ENCODE results near the gene CSGALNACT2. TPM values are rescaled to one million over a fixed set of nuclear protein-coding genes. Genes with fewer than 3 reads are reported as not detected.

CSGALNACT2 gene
- total and polyA plus RNA-seq, 2 experiments from 2014 or later, result 17.4 to 27.8 TPM

DNA sequence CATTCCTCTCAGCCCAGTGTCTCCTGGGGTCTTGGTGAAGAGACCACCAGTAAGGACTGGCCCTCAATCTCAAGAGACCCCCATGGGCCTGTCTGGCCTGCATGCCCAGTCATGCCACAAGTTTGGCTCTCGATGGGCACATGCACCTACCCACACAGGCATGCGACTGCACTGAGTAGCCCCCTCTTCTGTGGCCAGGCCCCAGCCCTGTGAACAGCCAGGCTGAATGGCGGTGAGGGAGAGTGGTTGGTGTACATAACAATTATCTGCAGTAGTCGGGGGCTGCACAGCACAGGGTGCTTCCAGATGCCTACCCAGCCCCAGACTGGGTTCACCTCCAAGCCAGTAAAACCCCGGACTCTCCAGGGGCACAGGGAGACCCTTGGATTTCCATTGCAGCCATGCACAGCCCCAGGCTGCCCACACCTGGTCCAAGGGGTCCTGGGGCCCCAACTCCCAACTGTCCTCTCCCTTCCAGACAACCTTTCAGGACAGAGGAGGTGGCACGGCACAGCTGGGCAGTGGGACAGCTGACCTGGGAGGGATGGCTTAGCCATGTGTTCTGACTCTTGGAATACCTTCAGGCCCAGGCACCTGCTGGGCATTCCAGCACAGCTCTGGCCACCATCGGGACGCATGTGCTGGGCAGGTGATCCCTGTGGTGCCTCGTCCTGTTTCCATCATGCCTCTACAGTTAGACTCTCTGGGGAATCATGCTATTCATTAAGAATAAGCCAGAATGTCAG is 21.0 kb upstream of the CSGALNACT2 start:
- H3K36me3 ChIP-seq (ENCODE audit: low read depth), result no peaks in the 10 kb centered on the region
- no peaks in the 10 kb centered on the region for H3K4me1 ChIP-seq (ENCODE audit: insufficient read depth)
- H3K9ac ChIP-seq, result no peak overlapping the region
- no peak overlapping the region for H2AFZ ChIP-seq
- H3K4me2 ChIP-seq (ENCODE audit: unreplicated experiment), result no peak overlapping the region
- no peak for DNase-seq
- no peaks in the 10 kb centered on the region for H3K27me3 ChIP-seq (replicated peaks; ENCODE audit: insufficient read depth)
- H3K9me2 ChIP-seq (ENCODE audit: insufficient read depth), result no peaks in the 10 kb centered on the region
- in situ Hi-C loops (cut with MboI), result no loop called here
- H3F3A ChIP-seq (ENCODE audit: insufficient read depth), result no peaks in the 10 kb centered on the region
- no peak overlapping the region for H3K27ac ChIP-seq
- H3K9me3 ChIP-seq (ENCODE audit: low read depth), result no peaks in the 10 kb centered on the region
- TF ChIP-seq EZH2phosphoT487 (IDR thresholded peaks at IDR 0.05; ENCODE audit: insufficient read depth, low read depth) (no peak), EZH2 (IDR thresholded peaks at IDR 0.05; ENCODE audit: insufficient read depth, poor library complexity, severe bottlenecking) (no peak)
- H3K79me2 ChIP-seq (ENCODE audit: insufficient read depth), result no peaks in the 10 kb centered on the region
- WGBS, 2 experiments (ENCODE audit: low coverage in 1 of 2, low lambda C conversion rate in 2 of 2, missing lambda C conversion rate in 2 of 2), result 56 to 60% methylated on average over 9 of the region's 9 CpGs
- no peaks in the 10 kb centered on the region for H4K20me1 ChIP-seq (ENCODE audit: insufficient read depth)
- no peak overlapping the region for H3K4me3 ChIP-seq

DNA sequence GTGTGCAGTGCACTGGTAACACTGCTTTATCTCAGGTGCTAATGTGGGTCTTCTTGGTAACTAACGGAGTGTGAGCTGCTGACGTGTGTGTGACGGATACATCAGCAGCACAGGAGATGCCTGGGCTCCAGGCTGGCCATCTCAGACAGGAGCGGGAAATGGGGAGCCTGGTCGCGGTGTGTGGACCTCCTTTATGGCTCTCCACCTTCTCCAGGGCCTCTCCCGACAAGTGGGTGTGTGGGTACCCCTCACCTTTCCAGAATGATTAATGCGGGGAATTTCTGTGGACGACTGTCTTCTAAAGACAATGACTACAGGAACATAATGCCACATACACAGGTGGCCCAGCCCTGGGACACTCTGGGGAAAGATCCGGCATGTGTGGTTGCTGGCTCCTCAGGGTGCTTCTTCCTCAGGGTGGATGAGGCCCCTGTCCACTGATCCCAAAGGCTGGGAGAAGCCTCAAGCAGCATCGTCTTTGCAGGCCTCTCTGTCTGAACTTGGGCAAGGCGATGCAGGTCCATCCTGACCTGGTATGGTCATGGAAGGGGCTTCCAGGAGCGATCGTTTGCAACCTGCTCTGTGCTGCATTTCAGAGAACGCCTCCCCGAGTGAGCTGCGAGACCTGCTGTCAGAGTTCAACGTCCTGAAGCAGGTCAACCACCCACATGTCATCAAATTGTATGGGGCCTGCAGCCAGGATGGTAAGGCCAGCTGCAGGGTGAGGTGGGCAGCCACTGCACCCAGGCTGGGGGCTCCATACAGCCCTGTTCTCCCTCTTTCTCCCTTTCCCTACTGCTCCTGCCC is 20.3 kb upstream of the CSGALNACT2 start:
- no peaks in the 10 kb centered on the region; the same call in 1 of the 2 replicates for H3K27me3 ChIP-seq (replicated peaks; ENCODE audit: insufficient read depth)
- WGBS, 2 experiments (ENCODE audit: low coverage in 1 of 2, low lambda C conversion rate in 2 of 2, missing lambda C conversion rate in 2 of 2), result 74 to 77% methylated on average over 18 of the region's 18 CpGs
- DNase-seq, result no peak
- H3K27ac ChIP-seq, result no peak overlapping the region
- no peaks in the 10 kb centered on the region for H3K4me1 ChIP-seq (ENCODE audit: insufficient read depth)
- H2AFZ ChIP-seq, result no peak overlapping the region
- TF ChIP-seq EZH2 (IDR thresholded peaks at IDR 0.05; ENCODE audit: insufficient read depth, poor library complexity, severe bottlenecking) (no peak), EZH2phosphoT487 (IDR thresholded peaks at IDR 0.05; ENCODE audit: insufficient read depth, low read depth) (no peak)
- in situ Hi-C loops (cut with MboI), result no loop called here
- no peaks in the 10 kb centered on the region for H3K9me2 ChIP-seq (ENCODE audit: insufficient read depth)
- H3K36me3 ChIP-seq (ENCODE audit: low read depth), result no peaks in the 10 kb centered on the region
- H3K9ac ChIP-seq, result no peak overlapping the region
- H3K4me2 ChIP-seq (ENCODE audit: unreplicated experiment), result no peak overlapping the region
- no peaks in the 10 kb centered on the region for H4K20me1 ChIP-seq (ENCODE audit: insufficient read depth)
- no peaks in the 10 kb centered on the region for H3K79me2 ChIP-seq (ENCODE audit: insufficient read depth)
- no peaks in the 10 kb centered on the region for H3K9me3 ChIP-seq (ENCODE audit: low read depth)
- no peaks in the 10 kb centered on the region for H3F3A ChIP-seq (ENCODE audit: insufficient read depth)
- H3K4me3 ChIP-seq, result no peak overlapping the region

DNA sequence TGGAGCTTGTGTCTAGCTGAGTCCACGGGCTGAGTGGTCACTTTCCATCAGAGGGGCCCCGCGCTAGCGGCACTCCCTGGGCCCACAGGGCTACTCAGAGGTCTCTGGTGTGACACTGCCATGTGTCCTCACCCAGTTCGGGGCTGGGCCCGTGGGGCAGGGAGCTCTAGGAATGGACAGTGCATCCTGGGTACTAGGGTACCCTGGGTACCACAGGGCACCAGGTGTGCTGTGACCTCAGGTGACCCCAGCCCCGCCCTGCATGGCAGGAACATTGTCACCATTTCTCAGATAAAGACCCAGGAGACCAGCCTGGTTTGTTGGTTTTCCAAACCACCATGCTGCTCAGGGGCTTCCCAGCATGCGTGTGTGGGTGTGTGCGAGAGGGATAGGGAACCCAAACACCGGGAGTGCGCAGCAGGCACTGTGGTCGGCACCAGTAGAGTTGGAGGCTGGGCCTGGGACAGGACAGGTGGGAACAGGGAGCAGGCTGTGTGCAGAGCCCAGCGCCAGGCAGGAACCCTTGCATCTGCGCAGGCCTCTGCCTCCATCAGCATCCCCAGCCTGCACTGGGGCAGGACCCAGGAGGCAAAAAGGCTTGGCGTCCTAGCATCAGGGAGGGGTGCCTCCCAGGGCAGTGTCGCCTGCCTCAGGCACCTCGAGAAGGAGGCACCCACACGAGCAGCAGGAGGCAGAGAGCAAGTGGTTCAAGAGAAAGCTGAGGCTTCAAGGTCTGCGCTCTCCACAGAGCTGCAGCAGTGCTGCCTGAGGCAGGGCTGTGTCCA is 19.4 kb upstream of the CSGALNACT2 start:
- in situ Hi-C loops (cut with MboI), result no loop called here
- TF ChIP-seq EZH2 (IDR thresholded peaks at IDR 0.05; ENCODE audit: insufficient read depth, poor library complexity, severe bottlenecking), result no peak
- TF ChIP-seq EZH2phosphoT487 (IDR thresholded peaks at IDR 0.05; ENCODE audit: insufficient read depth, low read depth), result no peak
- 65 to 70% methylated on average over 17 to 19 of the region's 19 CpGs for WGBS, 2 experiments (ENCODE audit: low coverage in 1 of 2, low lambda C conversion rate in 2 of 2, missing lambda C conversion rate in 2 of 2)

DNA sequence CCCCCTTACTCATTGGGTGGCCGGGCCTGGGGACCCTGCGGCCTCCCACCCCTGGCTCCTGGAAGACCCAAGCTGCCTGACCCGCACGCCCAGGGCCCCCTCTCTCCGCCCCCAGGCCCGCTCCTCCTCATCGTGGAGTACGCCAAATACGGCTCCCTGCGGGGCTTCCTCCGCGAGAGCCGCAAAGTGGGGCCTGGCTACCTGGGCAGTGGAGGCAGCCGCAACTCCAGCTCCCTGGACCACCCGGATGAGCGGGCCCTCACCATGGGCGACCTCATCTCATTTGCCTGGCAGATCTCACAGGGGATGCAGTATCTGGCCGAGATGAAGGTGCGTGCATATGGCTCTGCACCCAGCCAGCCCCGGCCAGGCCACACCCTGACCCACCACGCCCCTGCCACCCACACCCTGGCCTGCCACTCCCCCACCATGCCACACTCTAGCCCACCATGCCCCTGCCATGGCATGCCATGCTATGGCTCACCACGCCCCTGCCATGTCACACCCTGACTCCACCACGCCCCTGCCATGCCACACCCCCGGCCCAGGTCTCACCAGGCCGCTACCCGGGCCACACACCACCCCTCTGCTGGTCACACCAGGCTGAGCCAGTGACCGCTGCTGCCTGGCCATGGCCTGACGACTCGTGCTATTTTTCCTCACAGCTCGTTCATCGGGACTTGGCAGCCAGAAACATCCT is 18.7 kb upstream of the CSGALNACT2 start:
- in situ Hi-C loops (cut with MboI), result no loop called here
- no peaks in the 10 kb centered on the region for H4K20me1 ChIP-seq (ENCODE audit: insufficient read depth)
- 74 to 81% methylated on average over 15 to 31 of the region's 31 CpGs for WGBS, 2 experiments (ENCODE audit: low coverage in 1 of 2, low lambda C conversion rate in 2 of 2, missing lambda C conversion rate in 2 of 2)
- no peaks in the 10 kb centered on the region for H3K4me1 ChIP-seq (ENCODE audit: insufficient read depth)
- H2AFZ ChIP-seq, result no peak overlapping the region
- no peaks in the 10 kb centered on the region for H3K79me2 ChIP-seq (ENCODE audit: insufficient read depth)
- H3K27me3 ChIP-seq (replicated peaks; ENCODE audit: insufficient read depth), result no peaks in the 10 kb centered on the region; the same call in 1 of the 2 replicates
- H3K9me3 ChIP-seq (ENCODE audit: low read depth), result no peaks in the 10 kb centered on the region
- DNase-seq, result no peak
- no peak overlapping the region for H3K4me2 ChIP-seq (ENCODE audit: unreplicated experiment)
- no peak overlapping the region for H3K4me3 ChIP-seq
- no peaks in the 10 kb centered on the region for H3K36me3 ChIP-seq (ENCODE audit: low read depth)
- no peaks in the 10 kb centered on the region for H3F3A ChIP-seq (ENCODE audit: insufficient read depth)
- H3K9ac ChIP-seq, result no peak overlapping the region
- no peaks in the 10 kb centered on the region for H3K9me2 ChIP-seq (ENCODE audit: insufficient read depth)
- no peak overlapping the region for H3K27ac ChIP-seq
- TF ChIP-seq EZH2phosphoT487 (IDR thresholded peaks at IDR 0.05; ENCODE audit: insufficient read depth, low read depth) (no peak), EZH2 (IDR thresholded peaks at IDR 0.05; ENCODE audit: insufficient read depth, poor library complexity, severe bottlenecking) (no peak)

More for the DNA sequence above, 19.4 kb upstream of the CSGALNACT2 start:
- Histone ChIP-seq H3K4me1 (ENCODE audit: insufficient read depth) (no peaks in the 10 kb centered on the region), H3K4me3 (no peak overlapping the region), H3K36me3 (ENCODE audit: low read depth) (no peaks in the 10 kb centered on the region), H4K20me1 (ENCODE audit: insufficient read depth) (no peaks in the 10 kb centered on the region), H3K9ac (no peak overlapping the region), H2AFZ (no peak overlapping the region), H3K79me2 (ENCODE audit: insufficient read depth) (no peaks in the 10 kb centered on the region), H3K27ac (no peak overlapping the region), H3K27me3 (replicated peaks; ENCODE audit: insufficient read depth) (no peaks in the 10 kb centered on the region; the same call in 1 of the 2 replicates), H3K9me3 (ENCODE audit: low read depth) (no peaks in the 10 kb centered on the region), H3F3A (ENCODE audit: insufficient read depth) (no peaks in the 10 kb centered on the region), H3K9me2 (ENCODE audit: insufficient read depth) (no peaks in the 10 kb centered on the region), H3K4me2 (ENCODE audit: unreplicated experiment) (no peak overlapping the region)
- no peak for DNase-seq

All from GM23248 (cell line).